Endothelial cell of umbilical vein (primary cell): Measurements from ENCODE around the gene MICAL3. TPM values are rescaled to one million over a fixed set of nuclear protein-coding genes. Genes with fewer than 3 reads are reported as not detected.

ENCODE experiments used
- BruUV-seq: library from RNA; stranded (reverse); fragments of 400-500 nt; replicated peaks from 2 replicates; lab custom pipeline; 2021; lab: Mats Ljungman, UMichigan
- CTCF ChIA-PET: fragments of 300-600, 350-600 bp; sonication (Branson Sonifier 250); formaldehyde crosslinking; loops from one replicate; lab custom pipeline; 2021; ENCODE audit warnings: antibody characterized with exemption, inconsistent platforms; lab: Charles Lee
- POLR2A ChIA-PET: fragments of 300-600, 350-600 bp; sonication (Branson Sonifier 250); formaldehyde crosslinking; loops from one replicate; lab custom pipeline; 2021; ENCODE audit warnings: antibody characterized with exemption, inconsistent platforms; lab: Charles Lee
- DNase-seq: peaks from one replicate; pipeline ENCODE4 v3.0.0-alpha.2; 2011; ENCODE audit warnings: low read depth, low spot score
- FAIRE-seq: peaks from 2 replicates; lab custom pipeline; 2011; peaks lifted over from hg19 to GRCh38; lab: Jason Lieb, UNC
- H2AFZ ChIP-seq: 2 replicates; pipeline ENCODE4 v1.6.0; 2012; ENCODE audit warnings: low read depth, low read length, control low read depth, inconsistent platforms
- H3K27ac ChIP-seq: 2 replicates; pipeline ENCODE4 v1.5.1; 2011; ENCODE audit warnings: low read depth, mild to moderate bottlenecking, control low read depth, low read length, moderate library complexity; ENCODE audit not compliant: insufficient read depth
- H3K27me3 ChIP-seq, 2 experiments: 2 replicates each; pipeline versions ENCODE4 v1.6.0 to v1.6.1; 2011; ENCODE audit warnings: low read length in 2 of 2, mixed read lengths in 1 of 2; ENCODE audit not compliant: control insufficient read depth in 2 of 2, insufficient read depth in 2 of 2
- H3K36me3 ChIP-seq, 2 experiments: 2 replicates in 1 of 2; 3 replicates in 1 of 2; pipeline ENCODE4 v1.5.1; 2011; ENCODE audit warnings: low read length in 2 of 2, mild to moderate bottlenecking in 1 of 2, moderate library complexity in 1 of 2; ENCODE audit not compliant: control insufficient read depth in 2 of 2, insufficient read depth in 2 of 2; ENCODE audit errors: extremely low read depth in 1 of 2
- H3K4me1 ChIP-seq: 3 replicates; pipeline ENCODE4 v1.5.1; 2011; ENCODE audit warnings: mild to moderate bottlenecking, low read length; ENCODE audit not compliant: control insufficient read depth, insufficient read depth; ENCODE audit errors: extremely low read depth
- H3K4me2 ChIP-seq: 2 replicates; pipeline ENCODE4 v1.6.1; 2011; ENCODE audit warnings: low read length, control low read depth, mixed read lengths; ENCODE audit not compliant: insufficient read depth
- H3K4me3 ChIP-seq, 3 experiments: fragments of 200-600 bp in 1 of 3; sonication (generic), shearing (Covaris generic) in 1 of 3; replicated peaks in 1 of 3; 2 replicates each; pipeline ENCODE4 v1.5.1; 2011 to 2016; ENCODE audit warnings: control low read depth in 3 of 3, low read length in 3 of 3, mild to moderate bottlenecking in 2 of 3, inconsistent platforms in 1 of 3, low read depth in 1 of 3, moderate library complexity in 1 of 3; ENCODE audit not compliant: insufficient read depth in 1 of 3
- H3K79me2 ChIP-seq: 2 replicates; pipeline ENCODE4 v1.6.0; 2012; ENCODE audit warnings: low read length, inconsistent platforms; ENCODE audit not compliant: control insufficient read depth, insufficient read depth
- H3K9ac ChIP-seq: replicated peaks from 2 replicates; pipeline ENCODE3; 2011; ENCODE audit warnings: low read length, control low read depth; ENCODE audit not compliant: insufficient read depth; ENCODE audit errors: extremely low read depth
- H3K9me1 ChIP-seq: replicated peaks from 3 replicates; pipeline ENCODE4 v1.6.0; 2011; ENCODE audit warnings: mild to moderate bottlenecking, low read length; ENCODE audit not compliant: control insufficient read depth, insufficient read depth; ENCODE audit errors: extremely low read depth
- H3K9me3 ChIP-seq: replicated peaks from 2 replicates; pipeline ENCODE4 v1.5.1; 2012; ENCODE audit warnings: low read length, inconsistent platforms; ENCODE audit not compliant: control insufficient read depth, insufficient read depth
- H4K20me1 ChIP-seq: replicated peaks from 2 replicates; pipeline ENCODE3; 2011; ENCODE audit warnings: mild to moderate bottlenecking, low read length; ENCODE audit not compliant: control insufficient read depth, insufficient read depth; ENCODE audit errors: extremely low read depth
- CTCF ChIP-seq, 2 donors: IDR thresholded peaks; 1 replicate in 1 of 2; 2 replicates in 1 of 2; pipeline ENCODE4 v1.5.1; 2011; ENCODE audit warnings: low read length in 2 of 2, mild to moderate bottlenecking in 2 of 2, moderate library complexity in 2 of 2, control low read depth in 1 of 2, inconsistent platforms in 1 of 2, low read depth in 1 of 2; ENCODE audit not compliant: insufficient read depth in 1 of 2; ENCODE audit errors: extremely low read depth in 1 of 2
- EZH2 ChIP-seq: IDR thresholded peaks from 2 replicates; pipeline ENCODE4 v1.6.1; 2012; ENCODE audit warnings: borderline replicate concordance, low read depth, mild to moderate bottlenecking, moderate library complexity, low read length, inconsistent platforms; ENCODE audit not compliant: severe bottlenecking
- FOS ChIP-seq: IDR thresholded peaks from 2 replicates; pipeline ENCODE4 v1.6.1; 2011; ENCODE audit warnings: mild to moderate bottlenecking, low read length, moderate library complexity, borderline replicate concordance; ENCODE audit not compliant: insufficient read depth
- GATA2 ChIP-seq: IDR thresholded peaks from 2 replicates; pipeline ENCODE4 v1.7.0; 2011; ENCODE audit warnings: low read depth, mild to moderate bottlenecking, moderate library complexity, mixed read lengths, low read length; ENCODE audit not compliant: insufficient read length, insufficient read depth
- JUN ChIP-seq: IDR thresholded peaks from 2 replicates; pipeline ENCODE4 v1.6.1; 2011; ENCODE audit warnings: borderline replicate concordance, low read depth; ENCODE audit not compliant: insufficient read length, insufficient read depth
- MYC ChIP-seq: IDR thresholded peaks from one replicate; pipeline ENCODE4 v1.6.1; 2011; ENCODE audit warnings: mild to moderate bottlenecking, low read depth, low read length
- POLR2A ChIP-seq: IDR thresholded peaks from 2 replicates; pipeline ENCODE4 v1.6.1; 2012; ENCODE audit warnings: low read depth, mild to moderate bottlenecking, control low read depth, low read length
- POLR2AphosphoS5 ChIP-seq: IDR thresholded peaks from 2 replicates; pipeline ENCODE4 v1.6.1; 2012; ENCODE audit warnings: low read depth, mild to moderate bottlenecking, control low read depth, low read length, moderate library complexity; ENCODE audit not compliant: insufficient read depth
- dilution Hi-C: fragments of 300-500 bp; cut with MboI; formaldehyde crosslinking; loops from one replicate; pipeline ENCODE4 v1.15.0; 2019; ENCODE audit warnings: low sequenced_read_pairs; ENCODE audit not compliant: extremely low pct_ligation_motif_present
- intact Hi-C: fragments of 100-400 bp; cut with micrococcal nuclease; formaldehyde crosslinking; loops from one replicate; pipeline ENCODE4 v1.10.0; 2022
- polyA plus RNA-seq, 4 experiments: library from polyadenylated mRNA; depleted of rRNA in 3 of 4; stranded (reverse) in 3 of 4; unstranded in 1 of 4; fragments of >200 nt; gene quantifications; 2 replicates each; pipeline versions ENCODE4 v1.2.1 to v1.2.3, GENCODE V29; 2011 to 2012; ENCODE audit warnings: missing spikeins in 1 of 4
- total RNA-seq: library from RNA; stranded (reverse); gene quantifications from 2 replicates; pipeline ENCODE4 v1.2.3, GENCODE V29; 2021
- TF ChIP-seq, protein P1 (sequence below): IDR thresholded peaks from 2 replicates; pipeline ENCODE4 v1.6.1; 2011; ENCODE audit not compliant: insufficient read depth, insufficient read length

Gene MICAL3
- total and polyA plus RNA-seq, 2 donors (not counting 3 experiments of a cell fraction or from before 2014, with no cell fraction given), result 14.5 to 63.7 TPM

DNA sequence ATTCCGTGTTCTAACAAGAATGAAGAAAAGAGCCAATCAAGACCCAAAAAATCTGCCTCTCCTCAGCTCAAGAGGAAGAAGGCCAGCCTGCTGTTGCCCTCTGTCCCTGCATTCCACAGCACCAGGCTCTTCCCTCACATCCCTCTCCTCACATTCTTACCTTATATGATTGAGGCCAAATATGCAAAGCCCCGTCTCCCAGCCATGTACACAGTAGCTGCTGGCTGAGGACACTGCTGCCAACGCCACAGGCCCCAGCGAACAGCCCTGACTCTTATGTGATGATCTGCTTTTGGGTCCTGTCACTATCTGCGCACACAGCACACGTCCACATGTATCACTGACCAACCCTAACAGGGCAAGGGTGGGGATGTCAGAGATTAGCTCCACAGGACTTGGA is 60.2 kb downstream of the MICAL3 start:
- no peak for FAIRE-seq
- peaks cover under 1% of the 10 kb centered on the region for H3K4me1 ChIP-seq
- H3K36me3 ChIP-seq, result no peaks in the 10 kb centered on the region
- ChIA-PET CTCF (interaction anchor here (0.9 to 1.4 kb wide), 3 partner anchors 10 to 41 kb away, joined by 3 to 4 read pairs (median 3); no protein-coding TSS in a partner anchor), POLR2A (no interaction called here)
- BruUV-seq, result no TSS peak
- H3K27ac ChIP-seq, result no peak overlapping the region
- H3K79me2 ChIP-seq, result peaks cover 65% of the 10 kb centered on the region
- H4K20me1 ChIP-seq, result no peaks in the 10 kb centered on the region
- intact Hi-C loops (loop anchor here (5.0 kb wide), 1 partner anchor 42 kb away; no protein-coding TSS in a partner anchor), dilution Hi-C loops (no loop called here)
- no peak overlapping the region for H3K4me2 ChIP-seq
- H3K9me3 ChIP-seq, result no peaks in the 10 kb centered on the region
- no peak overlapping the region for H2AFZ ChIP-seq
- no peak for DNase-seq
- no peak overlapping the region for H3K9ac ChIP-seq
- TF ChIP-seq FOS (no peak), POLR2A (no peak), MYC (no peak), POLR2AphosphoS5 (no peak), JUN (no peak), EZH2 (no peak), CTCF (IDR thresholded peaks at IDR 0.05; ENCODE audit: extremely low read depth in 1 of 2, insufficient read depth in 1 of 2, low read depth in 1 of 2, low read length in 2 of 2) (no peak), GATA2 (no peak)
- TF ChIP-seq, protein P1, sequence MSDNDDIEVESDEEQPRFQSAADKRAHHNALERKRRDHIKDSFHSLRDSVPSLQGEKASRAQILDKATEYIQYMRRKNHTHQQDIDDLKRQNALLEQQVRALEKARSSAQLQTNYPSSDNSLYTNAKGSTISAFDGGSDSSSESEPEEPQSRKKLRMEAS, result no peak
- H3K27me3 ChIP-seq, result no peaks in the 10 kb centered on the region
- H3K9me1 ChIP-seq, result no peaks in the 10 kb centered on the region
- no peak overlapping the region for H3K4me3 ChIP-seq
